BLaER1 (cell line): Measurements from ENCODE around the gene MOB3B.

Experiments used
- H3K27ac ChIP-seq: shearing (Covaris generic); formaldehyde crosslinking; 2 replicates; pipeline ENCODE4 v1.8.1; 2022
- H3K27me3 ChIP-seq: shearing (Covaris generic); formaldehyde crosslinking; 2 replicates; pipeline ENCODE4 v1.8.1; 2022
- H3K36me3 ChIP-seq: shearing (Covaris generic); formaldehyde crosslinking; 2 replicates; pipeline ENCODE4 v1.8.1; 2022
- H3K4me1 ChIP-seq: shearing (Covaris generic); formaldehyde crosslinking; 2 replicates; pipeline ENCODE4 v1.8.1; 2022
- H3K4me2 ChIP-seq: shearing (Covaris generic); formaldehyde crosslinking; 2 replicates; pipeline ENCODE4 v1.8.1; 2022
- H3K4me3 ChIP-seq: shearing (Covaris generic); formaldehyde crosslinking; 2 replicates; pipeline ENCODE4 v1.8.1; 2022
- H3K9ac ChIP-seq: shearing (Covaris generic); formaldehyde crosslinking; 2 replicates; pipeline ENCODE4 v1.8.1; 2022
- H3K9me3 ChIP-seq: shearing (Covaris generic); formaldehyde crosslinking; 2 replicates; pipeline ENCODE4 v1.8.1; 2022
- H4K20me1 ChIP-seq: shearing (Covaris generic); formaldehyde crosslinking; 2 replicates; pipeline ENCODE4 v1.8.1; 2022
- Cebpa-rat ChIP-seq: shearing (Covaris generic); IDR thresholded peaks from 2 replicates; pipeline ENCODE4 v1.8.1; 2022

The MOB3B gene

GRCh38 chr9:27545471-27545870, 15.9 kb upstream of the MOB3B start:
- Histone ChIP-seq H4K20me1 (no peaks in the 10 kb centered on the region), H3K4me3 (no peak overlapping the region), H3K4me2 (no peak overlapping the region), H3K27me3 (no peaks in the 10 kb centered on the region), H3K9me3 (no peaks in the 10 kb centered on the region), H3K9ac (no peak overlapping the region), H3K27ac (no peak overlapping the region), H3K36me3 (peaks cover 3% of the 10 kb centered on the region), H3K4me1 (no peaks in the 10 kb centered on the region)
- TF ChIP-seq Cebpa-rat, result no peak

- Histone ChIP-seq H3K4me2 (no peak overlapping the region), H3K9ac (no peak overlapping the region), H3K27ac (no peak overlapping the region), H3K27me3 (no peaks in the 10 kb centered on the region), H3K4me1 (no peaks in the 10 kb centered on the region), H3K36me3 (peaks cover 3% of the 10 kb centered on the region), H3K9me3 (no peaks in the 10 kb centered on the region), H4K20me1 (no peaks in the 10 kb centered on the region), H3K4me3 (no peak overlapping the region)
- no peak for TF ChIP-seq Cebpa-rat
Measured at GRCh38 chr9:27542508-27542907, 12.9 kb upstream of the MOB3B start.

GRCh38 chr9:27541740-27542139, 12.1 kb upstream of the MOB3B start:
- Histone ChIP-seq H3K27me3 (no peaks in the 10 kb centered on the region), H3K9me3 (no peaks in the 10 kb centered on the region), H3K4me2 (no peak overlapping the region), H3K27ac (no peak overlapping the region), H3K4me3 (no peak overlapping the region), H3K9ac (no peak overlapping the region), H3K4me1 (no peaks in the 10 kb centered on the region), H4K20me1 (no peaks in the 10 kb centered on the region), H3K36me3 (peaks cover 3% of the 10 kb centered on the region; the same call in 1 of the 2 replicates)
- no peak for TF ChIP-seq Cebpa-rat

- TF ChIP-seq Cebpa-rat, result no peak
- H3K36me3 ChIP-seq, result peaks cover 7% of the 10 kb centered on the region; the same call in 1 of the 2 replicates
- no peak overlapping the region for H3K9ac ChIP-seq
- H3K4me3 ChIP-seq, result no peak overlapping the region
- H3K4me2 ChIP-seq, result no peak overlapping the region
- no peaks in the 10 kb centered on the region for H3K9me3 ChIP-seq
- no peaks in the 10 kb centered on the region for H3K27me3 ChIP-seq
- no peaks in the 10 kb centered on the region for H3K4me1 ChIP-seq
- no peak overlapping the region for H3K27ac ChIP-seq
- no peaks in the 10 kb centered on the region for H4K20me1 ChIP-seq
Measured at GRCh38 chr9:27540502-27540901, 10.9 kb upstream of the MOB3B start.

GRCh38 chr9:27539479-27540441, 10.1 kb upstream of the MOB3B start:
- Histone ChIP-seq H3K27me3 (no peaks in the 10 kb centered on the region), H3K36me3 (0 out of 2 replicates have a peak, but pooled peaks cover 5% of the 10 kb centered on the region), H3K4me2 (no peak overlapping the region), H3K27ac (no peak overlapping the region), H3K9me3 (no peaks in the 10 kb centered on the region), H4K20me1 (no peaks in the 10 kb centered on the region), H3K4me3 (no peak overlapping the region), H3K4me1 (peaks cover under 1% of the 10 kb centered on the region; the same call in 1 of the 2 replicates), H3K9ac (no peak overlapping the region)
- 0 out of 2 replicates have a peak, but pooled peaks have one; percentile 55 for TF ChIP-seq Cebpa-rat

GRCh38 chr9:27538647-27539046, 9.0 kb upstream of the MOB3B start:
- no peaks in the 10 kb centered on the region for H3K9me3 ChIP-seq
- H3K27ac ChIP-seq, result no peak overlapping the region
- no peaks in the 10 kb centered on the region for H4K20me1 ChIP-seq
- no peak overlapping the region for H3K9ac ChIP-seq
- H3K27me3 ChIP-seq, result no peaks in the 10 kb centered on the region
- no peak for TF ChIP-seq Cebpa-rat
- H3K4me3 ChIP-seq, result no peak overlapping the region
- H3K4me2 ChIP-seq, result no peak overlapping the region
- H3K4me1 ChIP-seq, result peaks cover 9% of the 10 kb centered on the region
- 0 out of 2 replicates have a peak, but pooled peaks cover 5% of the 10 kb centered on the region for H3K36me3 ChIP-seq

- no peaks in the 10 kb centered on the region for H3K27me3 ChIP-seq
- no peak for TF ChIP-seq Cebpa-rat
- no peak overlapping the region for H3K27ac ChIP-seq
- no peak overlapping the region for H3K4me3 ChIP-seq
- 0 out of 2 replicates have a peak, but pooled peaks cover 5% of the 10 kb centered on the region for H3K36me3 ChIP-seq
- no peak overlapping the region for H3K4me2 ChIP-seq
- no peaks in the 10 kb centered on the region for H3K9me3 ChIP-seq
- peaks cover 9% of the 10 kb centered on the region for H3K4me1 ChIP-seq
- no peaks in the 10 kb centered on the region for H4K20me1 ChIP-seq
- no peak overlapping the region for H3K9ac ChIP-seq
Measured at GRCh38 chr9:27537756-27538155, 8.1 kb upstream of the MOB3B start.

GRCh38 chr9:27537027-27537435, 7.4 kb upstream of the MOB3B start:
- Histone ChIP-seq H3K4me3 (no peak overlapping the region), H3K9ac (no peak overlapping the region), H3K36me3 (0 out of 2 replicates have a peak, but pooled peaks cover 5% of the 10 kb centered on the region), H3K4me2 (no peak overlapping the region), H4K20me1 (no peaks in the 10 kb centered on the region), H3K27me3 (no peaks in the 10 kb centered on the region), H3K9me3 (no peaks in the 10 kb centered on the region), H3K27ac (no peak overlapping the region), H3K4me1 (peaks cover 9% of the 10 kb centered on the region)
- TF ChIP-seq Cebpa-rat, result no peak

GRCh38 chr9:27536168-27536567, 6.6 kb upstream of the MOB3B start:
- H3K9ac ChIP-seq, result no peak overlapping the region
- no peaks in the 10 kb centered on the region for H3K27me3 ChIP-seq
- no peaks in the 10 kb centered on the region for H4K20me1 ChIP-seq
- no peak for TF ChIP-seq Cebpa-rat
- H3K27ac ChIP-seq, result no peak overlapping the region
- no peak overlapping the region for H3K4me3 ChIP-seq
- H3K9me3 ChIP-seq, result no peaks in the 10 kb centered on the region
- peaks cover 9% of the 10 kb centered on the region for H3K4me1 ChIP-seq
- no peak overlapping the region for H3K4me2 ChIP-seq
- 0 out of 2 replicates have a peak, but pooled peaks cover 5% of the 10 kb centered on the region for H3K36me3 ChIP-seq

- Histone ChIP-seq H3K9me3 (no peaks in the 10 kb centered on the region), H4K20me1 (no peaks in the 10 kb centered on the region), H3K4me2 (no peak overlapping the region), H3K4me3 (no peak overlapping the region), H3K36me3 (0 out of 2 replicates have a peak, but pooled peaks cover 5% of the 10 kb centered on the region), H3K9ac (no peak overlapping the region), H3K27me3 (no peaks in the 10 kb centered on the region), H3K27ac (no peak overlapping the region), H3K4me1 (peaks cover 9% of the 10 kb centered on the region)
- no peak for TF ChIP-seq Cebpa-rat
Measured at GRCh38 chr9:27535701-27536118, 6.1 kb upstream of the MOB3B start.
